ENCODE measurements around the gene IL25.

The IL25 gene

GRCh38 chr14:23364164-23365035 lies 8.2 kb upstream of the IL25 start:
- Histone ChIP-seq H3K79me2 (peaks cover 11% of the 10 kb centered on the region), H3K36me3 (ENCODE audit: control insufficient read depth, insufficient read depth, low read length) (no peaks in the 10 kb centered on the region), H3K4me1 (peaks cover 11% of the 10 kb centered on the region), H2AFZ (peak overlapping the region; percentile 95), H3K27me3 (ENCODE audit: control insufficient read depth, insufficient read depth, low read length) (no peaks in the 10 kb centered on the region), H3K4me3 (ENCODE audit: low read depth, low read length) (no peak overlapping the region), H3K27ac (peak overlapping the region; percentile 98), H3K4me2 (ENCODE audit: low read length) (no peak overlapping the region), H3K9me3 (ENCODE audit: control insufficient read depth, low read length) (no peaks in the 10 kb centered on the region), H3K9ac (peak overlapping the region; percentile 88)
- TF ChIP-seq CTCF (IDR thresholded peaks at IDR 0.05): no peak

- no peak for TF ChIP-seq CTCF (IDR thresholded peaks at IDR 0.05)
- H3K4me3 ChIP-seq (ENCODE audit: low read depth, low read length): peak within 1 kb of the TSS; percentile 11
- peak within 1 kb of the TSS; percentile 93 for H3K9ac ChIP-seq
- peak within 1 kb of the TSS; percentile 98 for H3K27ac ChIP-seq
- H2AFZ ChIP-seq: peak within 1 kb of the TSS; percentile 95
- no peaks in the 10 kb centered on the region for H3K9me3 ChIP-seq (ENCODE audit: control insufficient read depth, low read length)
- H3K36me3 ChIP-seq (ENCODE audit: control insufficient read depth, insufficient read depth, low read length): no peaks in the 10 kb centered on the region
- peaks cover 11% of the 10 kb centered on the region for H3K79me2 ChIP-seq
- H3K4me2 ChIP-seq (ENCODE audit: low read length): no peak within 1 kb of the TSS
- H3K4me1 ChIP-seq: peaks cover 11% of the 10 kb centered on the region
- no peaks in the 10 kb centered on the region for H3K27me3 ChIP-seq (ENCODE audit: control insufficient read depth, insufficient read depth, low read length)
Measured at GRCh38 chr14:23365036-23365731, 7.4 kb upstream of the IL25 start, which contains the start of gene EFS. EFS (minus strand) TSS chr14:23365172; CDS start chr14:23365025, 147 bp downstream.

- no peak for TF ChIP-seq CTCF (IDR thresholded peaks at IDR 0.05)
- H3K4me1 ChIP-seq: peaks cover 11% of the 10 kb centered on the region
- peak overlapping the region; percentile 98 for H3K27ac ChIP-seq
- peak overlapping the region; percentile 95 for H2AFZ ChIP-seq
- peaks cover 11% of the 10 kb centered on the region for H3K79me2 ChIP-seq
- H3K27me3 ChIP-seq (ENCODE audit: control insufficient read depth, insufficient read depth, low read length): no peaks in the 10 kb centered on the region
- H3K4me3 ChIP-seq (ENCODE audit: low read depth, low read length): peak overlapping the region; percentile 11
- no peaks in the 10 kb centered on the region for H3K9me3 ChIP-seq (ENCODE audit: control insufficient read depth, low read length)
- no peak overlapping the region for H3K4me2 ChIP-seq (ENCODE audit: low read length)
- H3K36me3 ChIP-seq (ENCODE audit: control insufficient read depth, insufficient read depth, low read length): no peaks in the 10 kb centered on the region
- H3K9ac ChIP-seq: peak overlapping the region; percentile 93
Measured at GRCh38 chr14:23365732-23366425, 6.7 kb upstream of the IL25 start.

- peak overlapping the region; percentile 95 for H2AFZ ChIP-seq
- no peaks in the 10 kb centered on the region for H3K36me3 ChIP-seq (ENCODE audit: control insufficient read depth, insufficient read depth, low read length)
- peak overlapping the region; percentile 64 for H3K9ac ChIP-seq
- H3K79me2 ChIP-seq: peaks cover 11% of the 10 kb centered on the region
- H3K4me1 ChIP-seq: peaks cover 11% of the 10 kb centered on the region
- H3K4me2 ChIP-seq (ENCODE audit: low read length): no peak overlapping the region
- H3K9me3 ChIP-seq (ENCODE audit: control insufficient read depth, low read length): no peaks in the 10 kb centered on the region
- H3K27me3 ChIP-seq (ENCODE audit: control insufficient read depth, insufficient read depth, low read length): no peaks in the 10 kb centered on the region
- H3K4me3 ChIP-seq (ENCODE audit: low read depth, low read length): no peak overlapping the region
- no peak for TF ChIP-seq CTCF (IDR thresholded peaks at IDR 0.05)
- peak overlapping the region; percentile 98 for H3K27ac ChIP-seq
Measured at GRCh38 chr14:23366426-23366921, 6.1 kb upstream of the IL25 start.

Measured in parathyroid adenoma (tissue), 2 donors.